ENCODE data around the gene CMIP.

Gene CMIP

DNA sequence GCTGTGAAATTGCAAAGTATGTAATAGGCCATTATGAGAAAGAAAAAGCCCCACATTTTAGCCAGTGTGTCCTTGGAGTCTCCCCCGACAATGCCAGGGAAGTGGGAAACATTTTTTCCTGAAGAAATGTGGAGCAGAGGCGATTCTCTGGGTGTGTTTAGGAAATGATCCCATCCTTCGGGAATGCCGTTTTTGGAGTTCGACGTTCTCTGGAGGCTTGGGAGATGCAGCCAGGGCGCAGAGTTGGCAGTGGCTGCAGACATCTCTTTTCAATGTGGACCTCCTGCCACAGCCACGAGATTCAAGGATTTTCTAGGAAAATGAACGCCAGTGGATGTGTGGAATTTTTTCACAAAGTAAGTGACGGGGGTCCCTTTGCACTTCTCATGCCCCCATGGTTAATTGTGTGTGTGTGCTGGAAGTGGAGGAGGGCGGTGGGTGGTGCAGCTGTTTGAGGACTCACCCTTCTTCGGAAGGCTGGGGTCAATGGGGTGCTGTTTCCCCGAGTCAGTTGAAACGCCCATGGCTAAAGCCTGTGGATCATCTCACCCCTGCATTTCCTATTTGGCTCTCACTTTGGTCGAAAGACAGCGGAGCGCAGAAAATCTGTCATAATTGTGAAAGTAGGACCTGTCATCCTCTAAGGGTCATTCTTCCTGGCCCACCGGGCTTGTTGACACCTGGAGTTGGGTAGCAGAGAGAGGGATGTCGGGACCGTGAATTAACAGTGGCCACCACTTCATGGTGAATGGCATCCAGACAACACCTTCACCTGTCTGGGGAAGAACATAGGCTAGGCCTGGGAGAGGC is 73.2 kb downstream of the CMIP start:
- TF ChIP-seq ZNF274 (IDR thresholded peaks at IDR 0.05; ENCODE audit: low read depth, low read length) (no peak), YY1 (IDR thresholded peaks at IDR 0.05; ENCODE audit: insufficient read depth, insufficient read length) (no peak), SUZ12 (IDR thresholded peaks at IDR 0.05; ENCODE audit: extremely low read depth, insufficient read depth, insufficient read length) (no peak)
- Histone ChIP-seq H3K4me1 (ENCODE audit: insufficient read depth, insufficient read length) (peaks cover 23% of the 10 kb centered on the region), H3K9ac (ENCODE audit: insufficient read length, low read depth) (no peak overlapping the region), H3K36me3 (ENCODE audit: insufficient read depth, insufficient read length, low read length) (peaks cover 40% of the 10 kb centered on the region), H3K27me3 (ENCODE audit: insufficient read depth, insufficient read length) (no peaks in the 10 kb centered on the region), H3K9me3 (ENCODE audit: insufficient read depth, low read length) (no peaks in the 10 kb centered on the region), H3K4me3 (ENCODE audit: insufficient read length, low read depth) (no peak overlapping the region)
- no peak for DNase-seq (ENCODE audit: low read depth, low spot score)

DNA sequence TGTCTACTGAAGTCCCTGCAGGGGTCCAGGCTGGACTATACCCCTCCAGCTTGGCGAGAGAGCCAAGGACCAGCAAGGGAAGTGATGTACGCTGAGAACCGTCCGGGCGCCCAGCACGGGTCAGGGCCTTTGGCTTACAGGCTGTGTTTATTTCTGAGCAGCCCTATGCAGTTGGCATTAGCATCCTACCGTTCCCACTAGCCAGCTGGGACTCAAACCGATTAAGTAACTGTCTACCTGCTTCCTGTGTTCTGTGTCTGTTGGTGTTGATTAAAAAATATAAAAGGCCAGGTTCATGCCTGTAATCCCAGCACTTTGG is 73.8 kb downstream of the CMIP start:
- Histone ChIP-seq H3K9ac (ENCODE audit: insufficient read length, low read depth) (no peak overlapping the region), H3K4me3 (ENCODE audit: insufficient read length, low read depth) (no peak overlapping the region), H3K27me3 (ENCODE audit: insufficient read depth, insufficient read length) (no peaks in the 10 kb centered on the region), H3K4me1 (ENCODE audit: insufficient read depth, insufficient read length) (peaks cover 18% of the 10 kb centered on the region), H3K36me3 (ENCODE audit: insufficient read depth, insufficient read length, low read length) (peaks cover 46% of the 10 kb centered on the region), H3K9me3 (ENCODE audit: insufficient read depth, low read length) (no peaks in the 10 kb centered on the region)
- no peak for DNase-seq (ENCODE audit: low read depth, low spot score)
- TF ChIP-seq ZNF274 (IDR thresholded peaks at IDR 0.05; ENCODE audit: low read depth, low read length) (no peak), YY1 (IDR thresholded peaks at IDR 0.05; ENCODE audit: insufficient read depth, insufficient read length) (no peak), SUZ12 (IDR thresholded peaks at IDR 0.05; ENCODE audit: extremely low read depth, insufficient read depth, insufficient read length) (no peak)

DNA sequence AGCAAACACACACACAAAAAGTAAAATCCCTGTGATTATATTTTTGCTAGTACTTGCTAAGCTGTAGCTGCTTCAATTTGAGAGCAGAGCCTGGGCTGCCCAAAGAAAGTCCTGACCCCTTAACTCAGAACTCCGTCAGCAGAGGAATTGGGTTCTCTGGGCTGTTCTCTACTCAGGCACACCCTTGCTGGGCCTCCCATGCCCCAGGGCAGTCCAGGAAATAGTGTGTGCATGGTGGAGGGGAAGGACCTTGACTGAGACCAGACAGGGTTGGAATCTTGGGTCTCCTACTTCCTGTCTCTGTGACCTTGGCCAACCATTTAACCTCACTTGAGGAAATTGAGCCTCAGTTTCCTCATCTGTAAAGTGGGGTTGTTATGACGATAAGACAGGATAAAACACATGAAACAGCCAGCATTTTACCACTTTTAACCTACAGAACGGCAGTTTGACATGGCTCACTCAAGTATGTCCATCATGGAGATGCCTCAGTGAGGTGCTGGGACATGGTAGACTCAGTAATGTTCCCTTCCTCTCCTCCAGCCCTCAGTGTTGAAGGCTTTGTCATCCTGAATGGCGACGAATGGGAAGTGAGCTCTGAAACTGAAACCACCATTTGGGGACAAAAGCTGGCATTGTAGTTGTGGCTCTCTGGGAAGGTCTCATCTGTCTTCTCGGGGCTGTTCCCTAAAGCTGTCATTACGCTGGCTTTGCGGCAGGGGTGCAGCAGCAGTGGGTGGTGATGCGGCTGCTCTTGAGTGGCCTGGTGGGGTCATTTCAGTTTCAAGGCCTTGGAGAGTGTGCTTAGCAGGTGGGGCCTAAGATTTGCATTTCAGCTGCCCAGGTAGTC is 74.9 kb downstream of the CMIP start:
- Histone ChIP-seq H3K4me1 (ENCODE audit: insufficient read depth, insufficient read length) (peaks cover 12% of the 10 kb centered on the region), H3K36me3 (ENCODE audit: insufficient read depth, insufficient read length, low read length) (peaks cover 56% of the 10 kb centered on the region), H3K9me3 (ENCODE audit: insufficient read depth, low read length) (no peaks in the 10 kb centered on the region), H3K4me3 (ENCODE audit: insufficient read length, low read depth) (no peak overlapping the region), H3K9ac (ENCODE audit: insufficient read length, low read depth) (no peak overlapping the region), H3K27me3 (ENCODE audit: insufficient read depth, insufficient read length) (no peaks in the 10 kb centered on the region)
- DNase-seq (ENCODE audit: low read depth, low spot score) = no peak
- no peak for TF ChIP-seq SUZ12 (IDR thresholded peaks at IDR 0.05; ENCODE audit: extremely low read depth, insufficient read depth, insufficient read length)
- TF ChIP-seq ZNF274 (IDR thresholded peaks at IDR 0.05; ENCODE audit: low read depth, low read length) = no peak
- TF ChIP-seq YY1 (IDR thresholded peaks at IDR 0.05; ENCODE audit: insufficient read depth, insufficient read length) = no peak

DNA sequence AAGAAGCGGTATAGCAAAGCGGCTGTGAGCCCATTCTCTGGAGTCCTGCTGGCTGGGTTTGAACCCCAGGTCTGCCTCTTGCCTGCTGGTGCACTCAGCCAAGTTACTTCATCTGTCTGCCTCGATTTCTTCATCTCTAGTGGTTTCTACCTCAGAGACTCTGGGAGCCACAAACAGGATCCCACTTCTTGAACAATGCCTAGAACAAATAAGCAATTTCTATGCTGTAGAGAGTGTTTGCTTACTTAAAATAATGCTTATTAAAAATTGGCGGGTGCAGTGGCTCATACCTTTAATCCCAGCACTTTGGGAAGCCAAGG is 75.5 kb downstream of the CMIP start:
- Histone ChIP-seq H3K36me3 (ENCODE audit: insufficient read depth, insufficient read length, low read length) (peaks cover 58% of the 10 kb centered on the region), H3K4me1 (ENCODE audit: insufficient read depth, insufficient read length) (peaks cover 10% of the 10 kb centered on the region), H3K27me3 (ENCODE audit: insufficient read depth, insufficient read length) (no peaks in the 10 kb centered on the region), H3K9me3 (ENCODE audit: insufficient read depth, low read length) (no peaks in the 10 kb centered on the region), H3K9ac (ENCODE audit: insufficient read length, low read depth) (no peak overlapping the region), H3K4me3 (ENCODE audit: insufficient read length, low read depth) (no peak overlapping the region)
- DNase-seq (ENCODE audit: low read depth, low spot score) = no peak
- TF ChIP-seq YY1 (IDR thresholded peaks at IDR 0.05; ENCODE audit: insufficient read depth, insufficient read length) = no peak
- TF ChIP-seq ZNF274 (IDR thresholded peaks at IDR 0.05; ENCODE audit: low read depth, low read length) = no peak
- TF ChIP-seq SUZ12 (IDR thresholded peaks at IDR 0.05; ENCODE audit: extremely low read depth, insufficient read depth, insufficient read length) = no peak

DNA sequence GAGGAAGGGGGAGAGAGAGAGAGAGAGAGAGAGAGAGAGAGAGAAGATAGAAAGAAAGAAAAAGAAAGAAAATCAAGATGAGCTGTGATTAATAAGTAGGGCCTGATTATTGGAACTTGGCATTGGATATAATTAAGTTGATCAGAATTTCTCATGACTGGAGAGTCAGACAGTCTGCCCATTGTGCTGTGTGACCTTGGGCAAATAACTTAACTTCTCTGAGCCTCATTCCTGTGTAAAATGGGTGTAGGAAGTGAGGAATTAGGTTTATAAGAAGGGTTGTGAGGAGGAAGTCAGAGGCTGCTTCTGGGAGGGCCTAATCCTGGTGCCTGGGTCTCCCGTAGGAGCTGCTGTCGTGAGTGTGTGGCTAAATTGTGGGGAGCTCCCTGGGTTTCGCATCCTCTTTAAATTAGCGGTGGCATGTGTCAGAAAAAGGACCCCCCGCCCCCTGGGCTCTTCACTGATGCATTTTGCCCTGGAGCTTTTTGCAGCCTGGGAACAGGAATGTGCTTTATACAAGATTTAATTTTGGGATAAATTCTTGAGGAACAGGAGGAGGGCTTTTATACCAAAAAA is 76.0 kb downstream of the CMIP start:
- no peaks in the 10 kb centered on the region for H3K9me3 ChIP-seq (ENCODE audit: insufficient read depth, low read length)
- no peaks in the 10 kb centered on the region for H3K27me3 ChIP-seq (ENCODE audit: insufficient read depth, insufficient read length)
- no peak overlapping the region for H3K9ac ChIP-seq (ENCODE audit: insufficient read length, low read depth)
- no peak for TF ChIP-seq SUZ12 (IDR thresholded peaks at IDR 0.05; ENCODE audit: extremely low read depth, insufficient read depth, insufficient read length)
- TF ChIP-seq ZNF274 (IDR thresholded peaks at IDR 0.05; ENCODE audit: low read depth, low read length) = no peak
- no peak for TF ChIP-seq YY1 (IDR thresholded peaks at IDR 0.05; ENCODE audit: insufficient read depth, insufficient read length)
- no peak for DNase-seq (ENCODE audit: low read depth, low spot score)
- H3K4me1 ChIP-seq (ENCODE audit: insufficient read depth, insufficient read length) = peaks cover 10% of the 10 kb centered on the region
- no peak overlapping the region for H3K4me3 ChIP-seq (ENCODE audit: insufficient read length, low read depth)
- peaks cover 55% of the 10 kb centered on the region for H3K36me3 ChIP-seq (ENCODE audit: insufficient read depth, insufficient read length, low read length)

DNA sequence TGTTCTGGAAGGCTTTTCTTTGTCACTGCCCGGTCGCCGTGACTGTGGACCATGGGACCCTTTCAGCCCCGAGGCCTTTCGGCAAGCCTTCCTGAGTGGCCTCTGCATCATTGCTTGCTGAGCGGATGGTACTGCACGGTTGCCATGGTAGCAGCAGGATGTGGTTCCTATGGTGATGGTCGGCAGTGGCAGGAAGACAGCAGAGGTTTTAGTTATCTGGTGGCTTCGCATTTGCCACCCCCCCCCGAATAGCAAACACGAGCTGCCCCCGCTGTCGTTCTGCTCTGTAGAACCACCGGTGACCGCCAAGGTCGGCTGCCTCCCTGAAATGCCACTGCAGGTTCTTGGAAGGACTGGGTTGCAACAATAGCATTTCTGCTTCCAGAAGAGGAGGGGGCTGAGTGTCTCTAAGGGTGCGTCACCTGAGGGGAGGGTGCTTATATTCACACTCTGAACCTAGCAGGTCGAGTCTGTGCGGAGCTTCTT is 76.6 kb downstream of the CMIP start:
- peaks cover 54% of the 10 kb centered on the region for H3K36me3 ChIP-seq (ENCODE audit: insufficient read depth, insufficient read length, low read length)

More for the DNA sequence above, 76.6 kb downstream of the CMIP start:
- Histone ChIP-seq H3K9ac (ENCODE audit: insufficient read length, low read depth) (no peak overlapping the region), H3K9me3 (ENCODE audit: insufficient read depth, low read length) (no peaks in the 10 kb centered on the region), H3K27me3 (ENCODE audit: insufficient read depth, insufficient read length) (no peaks in the 10 kb centered on the region), H3K4me3 (ENCODE audit: insufficient read length, low read depth) (no peak overlapping the region), H3K4me1 (ENCODE audit: insufficient read depth, insufficient read length) (peaks cover 10% of the 10 kb centered on the region)
- no peak for TF ChIP-seq SUZ12 (IDR thresholded peaks at IDR 0.05; ENCODE audit: extremely low read depth, insufficient read depth, insufficient read length)
- no peak for TF ChIP-seq YY1 (IDR thresholded peaks at IDR 0.05; ENCODE audit: insufficient read depth, insufficient read length)
- no peak for TF ChIP-seq ZNF274 (IDR thresholded peaks at IDR 0.05; ENCODE audit: low read depth, low read length)
- no peak for DNase-seq (ENCODE audit: low read depth, low spot score)

Measured in NT2/D1 (cell line).